GM12878 (cell line): ENCODE measurements around the gene RAPGEF4. TPM values are rescaled to one million over a fixed set of nuclear protein-coding genes. Genes with fewer than 3 reads are reported as not detected.

Source experiments
- ATAC-seq: fragments of 200-7000 bp; cut with Tn5 transposase; 3 replicates; pipeline ENCODE4 v1.9.1; 2020; ENCODE audit warnings: mild to moderate bottlenecking, moderate library complexity
- BruUV-seq: library from RNA; stranded (reverse); fragments of 400-500 nt; replicated peaks from 2 replicates; lab custom pipeline; 2021; lab: Mats Ljungman, UMichigan
- CTCF ChIA-PET: fragments of 300-600 bp; sonication (Branson Sonifier 250); formaldehyde crosslinking; extraction: SDS; loops from one replicate; lab custom pipeline; 2021; ENCODE audit warnings: inconsistent platforms; lab: Yijun Ruan, JAX
- POLR2A ChIA-PET: fragments of 350-600 bp; formaldehyde crosslinking; extraction: SDS; loops from one replicate; lab custom pipeline; 2021; ENCODE audit warnings: inconsistent platforms; lab: Charles Lee
- RAD21 ChIA-PET: fragments of 300-600 bp; sonication (Branson Sonifier 250); formaldehyde crosslinking; loops from one replicate; lab custom pipeline; 2023; ENCODE audit warnings: antibody characterized with exemption; ENCODE audit not compliant: unreplicated experiment; lab: Charles Lee
- SMC1A ChIA-PET: fragments of 300-600 bp; sonication (Branson Sonifier 250); formaldehyde crosslinking; loops from one replicate; lab custom pipeline; 2023; ENCODE audit not compliant: unreplicated experiment, uncharacterized antibody; lab: Charles Lee
- DNase-seq: peaks from one replicate; pipeline ENCODE4 v3.0.0-alpha.2; 2011; ENCODE audit warnings: low read depth, low spot score
- FAIRE-seq: peaks from 3 replicates; lab custom pipeline; 2011; peaks lifted over from hg19 to GRCh38; lab: Jason Lieb, UNC
- H2AFZ ChIP-seq: 2 replicates; pipeline ENCODE4 v1.6.0; 2011; ENCODE audit warnings: low read depth, low read length, control low read depth; ENCODE audit not compliant: control insufficient read depth
- H3K27ac ChIP-seq: 2 replicates; pipeline ENCODE4 v1.5.1; 2011; ENCODE audit warnings: control low read depth; ENCODE audit not compliant: control insufficient read depth, insufficient read depth
- H3K27me3 ChIP-seq, 2 experiments: replicated peaks in 1 of 2; 2 replicates each; pipeline versions ENCODE4 v1.6.0 to v1.6.1; 2011; ENCODE audit warnings: low read length in 1 of 2; ENCODE audit not compliant: control insufficient read depth in 2 of 2, insufficient read depth in 2 of 2
- H3K36me3 ChIP-seq, 2 experiments: 2 replicates each; pipeline ENCODE4 v1.5.1; 2011; ENCODE audit warnings: low read length in 1 of 2; ENCODE audit not compliant: control insufficient read depth in 2 of 2, insufficient read depth in 2 of 2
- H3K4me1 ChIP-seq: 2 replicates; pipeline ENCODE4 v1.6.1; 2011; ENCODE audit warnings: mild to moderate bottlenecking, low read length, moderate library complexity, mixed read lengths; ENCODE audit not compliant: control insufficient read depth, insufficient read depth
- H3K4me2 ChIP-seq: 2 replicates; pipeline ENCODE4 v1.6.0; 2011; ENCODE audit warnings: control low read depth; ENCODE audit not compliant: control insufficient read depth, insufficient read depth
- H3K4me3 ChIP-seq: fragments of 200-600 bp; sonication (generic); 2 replicates; pipeline ENCODE4 v1.5.1; 2016
- H3K79me2 ChIP-seq: 2 replicates; pipeline ENCODE4 v1.6.0; 2011; ENCODE audit warnings: low read length; ENCODE audit not compliant: control insufficient read depth, insufficient read depth
- H3K9ac ChIP-seq: 2 replicates; pipeline ENCODE4 v1.8.0; 2011; ENCODE audit warnings: low read length, control low read depth, mixed read lengths; ENCODE audit not compliant: control insufficient read depth, insufficient read depth
- H3K9me3 ChIP-seq: replicated peaks from 3 replicates; pipeline ENCODE4 v1.5.1; 2011; ENCODE audit warnings: mild to moderate bottlenecking, low read length; ENCODE audit not compliant: control insufficient read depth, insufficient read depth
- H4K20me1 ChIP-seq: 2 replicates; pipeline ENCODE4 v1.6.0; 2011; ENCODE audit not compliant: control insufficient read depth, insufficient read depth
- ASH2L ChIP-seq: fragments of 300-600, 200-600 bp; sonication (generic); IDR thresholded peaks from 2 replicates; pipeline ENCODE4 v1.6.1; 2017; ENCODE audit warnings: low read depth, mild to moderate bottlenecking, borderline replicate concordance
- CTCF ChIP-seq, 3 experiments: IDR thresholded peaks in 2 of 3; conservative IDR thresholded peaks in 1 of 3; 2 replicates each; pipeline ENCODE4 v1.5.1; 2011; ENCODE audit warnings: low read depth in 3 of 3, low read length in 3 of 3, mild to moderate bottlenecking in 3 of 3, control low read depth in 2 of 3, moderate library complexity in 2 of 3, inconsistent platforms in 1 of 3, mixed read lengths in 1 of 3; ENCODE audit not compliant: control insufficient read depth in 2 of 3, insufficient read depth in 1 of 3; ENCODE audit errors: extremely low read depth in 1 of 3
- ETV6 ChIP-seq, 2 experiments: fragments of 450-650 bp in 1 of 2; IDR thresholded peaks in 1 of 2; conservative IDR thresholded peaks in 1 of 2; 2 replicates each; pipeline ENCODE4 v1.6.1; 2014; ENCODE audit warnings: antibody characterized with exemption in 1 of 2, borderline replicate concordance in 1 of 2, low read depth in 1 of 2, mild to moderate bottlenecking in 1 of 2, moderate library complexity in 1 of 2
- IRF4 ChIP-seq: IDR thresholded peaks from 2 replicates; pipeline ENCODE4 v1.6.1; 2011; ENCODE audit warnings: low read depth, low read length
- JUND ChIP-seq: IDR thresholded peaks from 2 replicates; pipeline ENCODE4 v1.6.1; 2012; ENCODE audit warnings: low read depth, mild to moderate bottlenecking, low read length, improper control_type of control experiment, moderate library complexity
- KLF5 ChIP-seq: fragments of 450-650 bp; IDR thresholded peaks from 2 replicates; pipeline ENCODE4 v1.6.1; 2014; ENCODE audit warnings: mild to moderate bottlenecking; ENCODE audit not compliant: partially characterized antibody
- MEF2A ChIP-seq: IDR thresholded peaks from 2 replicates; pipeline ENCODE4 v1.6.1; 2011; ENCODE audit warnings: low read depth, mild to moderate bottlenecking, low read length, moderate library complexity; ENCODE audit not compliant: insufficient read depth
- MYB ChIP-seq: fragments of 150-350 bp; IDR thresholded peaks from 2 replicates; pipeline ENCODE4 v1.6.1; 2014; ENCODE audit warnings: mild to moderate bottlenecking, low read depth, low read length, borderline replicate concordance
- MYC ChIP-seq: IDR thresholded peaks from 2 replicates; pipeline ENCODE4 v1.6.1; 2011; ENCODE audit warnings: mild to moderate bottlenecking, low read length, moderate library complexity, inconsistent platforms; ENCODE audit not compliant: insufficient read depth, insufficient replicate concordance, insufficient read length, severe bottlenecking
- SMARCA5 ChIP-seq: fragments of 450-650 bp; IDR thresholded peaks from 2 replicates; pipeline ENCODE4 v1.6.1; 2017; ENCODE audit warnings: mild to moderate bottlenecking
- SMC3 ChIP-seq: IDR thresholded peaks from 2 replicates; pipeline ENCODE4 v1.6.1; 2011; ENCODE audit warnings: low read length, improper control_type of control experiment, borderline replicate concordance
- SREBF2 ChIP-seq: IDR thresholded peaks from 2 replicates; pipeline ENCODE4 v1.6.1; 2012; ENCODE audit warnings: mild to moderate bottlenecking, low read length
- TAF1 ChIP-seq: IDR thresholded peaks from 2 replicates; pipeline ENCODE4 v1.6.1; 2011; ENCODE audit warnings: mild to moderate bottlenecking, low read depth, low read length, borderline replicate concordance
- TCF7 ChIP-seq: IDR thresholded peaks from 2 replicates; pipeline ENCODE4 v1.6.1; 2014; ENCODE audit warnings: antibody characterized with exemption, borderline replicate concordance
- YY1 ChIP-seq: IDR thresholded peaks from 2 replicates; pipeline ENCODE4 v1.6.1; 2011; ENCODE audit warnings: low read depth, mild to moderate bottlenecking, low read length
- ZBED1 ChIP-seq: IDR thresholded peaks from 2 replicates; pipeline ENCODE4 v1.6.1; 2016; ENCODE audit warnings: borderline replicate concordance
- WGBS: methylation state at CpG from one replicate; pipeline ENCODE4 v1.1.6; 2016; ENCODE audit warnings: low lambda C conversion rate; ENCODE audit not compliant: insufficient replicate concordance, insufficient coverage; ENCODE audit errors: missing lambda C conversion rate; 5-methylcytosine and 5-hydroxymethylcytosine counted together
- in situ Hi-C: fragments of 300-500 bp; cut with MboI; formaldehyde crosslinking; loops from 9 replicates; pipeline ENCODE4 v1.14.3; 2018; ENCODE audit warnings: mixed read lengths
- intact Hi-C: fragments of 100-400 bp; cut with micrococcal nuclease; formaldehyde crosslinking; loops from one replicate; pipeline ENCODE4 v1.14.2; 2022; ENCODE audit not compliant: unreplicated experiment
- polyA plus RNA-seq, 11 experiments: library from polyadenylated mRNA; depleted of rRNA in 4 of 11; unstranded in 6 of 11; stranded (reverse) in 5 of 11; fragments of >200 nt; fragmentation: Nextera tagmentation in 4 of 11; fragmentation: Illumina TruSeq in 1 of 11; extraction: Ambion mirVana in 4 of 11; extraction: Trizol in 1 of 11; gene quantifications; 1 replicate in 1 of 11; 2 replicates in 10 of 11; pipeline versions ENCODE4 v1.2.1 to v1.2.3, GENCODE V29; 2011 to 2016; ENCODE audit warnings: inconsistent platforms in 2 of 11, missing spikeins in 2 of 11, low read depth in 1 of 11
- total RNA-seq, 4 experiments: library from RNA; depleted of rRNA in 3 of 4; stranded (reverse); fragments of >200 nt in 3 of 4; fragmentation: Illumina TruSeq in 1 of 4; extraction: Trizol in 1 of 4; gene quantifications; 2 replicates each; pipeline versions ENCODE4 v1.2.1 to v1.2.3, GENCODE V29; 2013 to 2021

RAPGEF4 gene
- total and polyA plus RNA-seq, 10 of the 15 experiments (the other 5 are each of a cell fraction or from before 2014, with no cell fraction given) = 0.18 TPM; not detected in 8

GRCh38 chr2:173079141-173079540 is 343.5 kb downstream of the RAPGEF4 start:
- H3K4me3 ChIP-seq = no peak overlapping the region
- ChIA-PET SMC1A (no interaction called here), POLR2A (no interaction called here), CTCF (no interaction called here), RAD21 (no interaction called here)
- 95% methylated on average over 3 of the region's 3 CpGs for WGBS
- no peak overlapping the region for H3K9ac ChIP-seq
- ATAC-seq (no peak), DNase-seq (no peak), FAIRE-seq (no peak)
- intact Hi-C loops = loop anchor here (5.0 kb wide), 1 partner anchor 278 kb away; no protein-coding TSS in a partner anchor
- peaks cover 30% of the 10 kb centered on the region for H3K79me2 ChIP-seq
- no peak overlapping the region for H2AFZ ChIP-seq
- no peaks in the 10 kb centered on the region; a peak in 1 of 4 replicates for H3K27me3 ChIP-seq
- H3K9me3 ChIP-seq = no peaks in the 10 kb centered on the region; the same call in 2 of the 3 replicates
- H4K20me1 ChIP-seq = no peaks in the 10 kb centered on the region
- H3K36me3 ChIP-seq = no peaks in the 10 kb centered on the region
- in situ Hi-C loops = no loop called here
- TF ChIP-seq ZBED1 = no peak
- TF ChIP-seq KLF5 = no peak
- no peak for TF ChIP-seq MEF2A
- TF ChIP-seq CTCF (IDR thresholded peaks at IDR 0.05 in 2 of 3, conservative IDR thresholded peaks at IDR 0.05 in 1 of 3; ENCODE audit: control insufficient read depth in 2 of 3, extremely low read depth in 1 of 3, insufficient read depth in 1 of 3, low read depth in 3 of 3, low read length in 3 of 3) = no peak
- TF ChIP-seq YY1 = no peak
- TF ChIP-seq TCF7 = no peak
- TF ChIP-seq JUND = no peak
- TF ChIP-seq SREBF2 = no peak
- no peak for TF ChIP-seq ETV6 (conservative IDR thresholded peaks at IDR 0.05 in 1 of 2, IDR thresholded peaks at IDR 0.05 in 1 of 2; ENCODE audit: borderline replicate concordance in 1 of 2, low read depth in 1 of 2)
- no peak for TF ChIP-seq ASH2L
- TF ChIP-seq MYB = no peak
- TF ChIP-seq MYC = no peak
- no peak for TF ChIP-seq SMARCA5
- no peak for TF ChIP-seq TAF1
- TF ChIP-seq SMC3 = no peak
- TF ChIP-seq IRF4 = no peak
- no peak overlapping the region for H3K27ac ChIP-seq
- BruUV-seq = no TSS peak
- H3K4me2 ChIP-seq = no peak overlapping the region
- peaks cover 11% of the 10 kb centered on the region for H3K4me1 ChIP-seq
